K562 (cell line): Measurements from ENCODE around the gene SLC29A3. TPM values are rescaled to one million over a fixed set of nuclear protein-coding genes. Genes with fewer than 3 reads are reported as not detected.

Experiments
- ATAC-seq: fragments of 200-7000 bp; cut with Tn5 transposase; 3 replicates; pipeline ENCODE4 v1.9.1; 2020; ENCODE audit warnings: moderate library complexity
- BruUV-seq: library from RNA; stranded (reverse); fragments of 400-500 nt; replicated peaks from 2 replicates; lab custom pipeline; 2021; lab: Mats Ljungman, UMichigan
- CTCF ChIA-PET: fragments of 300-600 bp; formaldehyde crosslinking; extraction: SDS; loops from one replicate; lab custom pipeline; 2021; ENCODE audit warnings: low intra/inter-chr PET ratio; lab: Yijun Ruan, JAX
- POLR2A ChIA-PET: fragments of 300-600, 350-650 bp; sonication (Branson Sonifier 250); formaldehyde crosslinking; extraction: SDS; loops from one replicate; lab custom pipeline; 2021; ENCODE audit warnings: antibody characterized with exemption, inconsistent platforms; lab: Yijun Ruan, JAX
- DNase-seq, 4 experiments: peaks; one replicate each; pipeline versions ENCODE4 v3.0.0 to v3.0.0-alpha.2; 2011 to 2018; ENCODE audit warnings: low spot score in 3 of 4, mixed read lengths in 3 of 4; ENCODE audit errors: extremely low read depth in 1 of 4
- FAIRE-seq: peaks from 2 replicates; lab custom pipeline; 2011; peaks lifted over from hg19 to GRCh38; lab: Jason Lieb, UNC
- H2AFZ ChIP-seq: 2 replicates; pipeline ENCODE4 v1.6.0; 2011; ENCODE audit warnings: low read depth, low read length, control low read depth, inconsistent platforms
- H3K27ac ChIP-seq: fragments of 200-600 bp; 3 replicates; pipeline ENCODE4 v1.8.0; 2011; ENCODE audit warnings: low read depth, mild to moderate bottlenecking, control low read depth, inconsistent platforms, low read length, moderate library complexity, mixed read lengths; ENCODE audit errors: extremely low read depth
- H3K27me3 ChIP-seq, 2 experiments: fragments of 300-600 bp in 1 of 2; 2 replicates in 1 of 2; 3 replicates in 1 of 2; pipeline versions ENCODE4 v1.6.0 to v1.8.0; 2011; ENCODE audit warnings: inconsistent platforms in 2 of 2, low read length in 2 of 2, mild to moderate bottlenecking in 1 of 2, mixed read lengths in 1 of 2, moderate library complexity in 1 of 2; ENCODE audit not compliant: control insufficient read depth in 2 of 2, insufficient read depth in 2 of 2
- H3K36me3 ChIP-seq: fragments of 300-600 bp; 3 replicates; pipeline ENCODE4 v1.8.0; 2011; ENCODE audit warnings: mild to moderate bottlenecking, low read length, inconsistent platforms; ENCODE audit not compliant: control insufficient read depth, insufficient read depth
- H3K4me1 ChIP-seq, 2 experiments: fragments of 200-600 bp in 1 of 2; replicated peaks in 1 of 2; 2 replicates in 1 of 2; 3 replicates in 1 of 2; pipeline versions ENCODE4 v1.5.1 to v1.8.0; 2011; ENCODE audit warnings: inconsistent platforms in 2 of 2, low read length in 2 of 2, mild to moderate bottlenecking in 1 of 2, mixed read lengths in 1 of 2, moderate library complexity in 1 of 2; ENCODE audit not compliant: control insufficient read depth in 2 of 2, insufficient read depth in 2 of 2
- H3K4me2 ChIP-seq: 2 replicates; pipeline ENCODE4 v1.6.1; 2011; ENCODE audit warnings: low read length, control low read depth, inconsistent platforms, mixed read lengths; ENCODE audit not compliant: insufficient read depth
- H3K4me3 ChIP-seq: fragments of 200-600 bp; sonication (generic), shearing (Covaris generic); 2 replicates; pipeline ENCODE4 v1.5.1; 2016; ENCODE audit warnings: control low read depth, inconsistent platforms
- H3K79me2 ChIP-seq: fragments of 200-600 bp; 3 replicates; pipeline ENCODE4 v1.8.0; 2011; ENCODE audit warnings: low read length, inconsistent platforms; ENCODE audit not compliant: control insufficient read depth, insufficient read depth
- H3K9ac ChIP-seq, 2 experiments: 2 replicates each; pipeline versions ENCODE4 v1.6.0 to v1.6.1; 2011; ENCODE audit warnings: low read depth in 2 of 2, low read length in 2 of 2, control low read depth in 1 of 2, inconsistent platforms in 1 of 2, mild to moderate bottlenecking in 1 of 2, mixed read lengths in 1 of 2; ENCODE audit not compliant: insufficient read depth in 1 of 2
- H3K9me1 ChIP-seq: one replicate; pipeline ENCODE4 v1.6.0; 2011; ENCODE audit warnings: inconsistent platforms, mild to moderate bottlenecking, low read length, moderate library complexity; ENCODE audit not compliant: control insufficient read depth, insufficient read depth
- H3K9me3 ChIP-seq: replicated peaks from 2 replicates; pipeline ENCODE4 v1.5.1; 2011; ENCODE audit warnings: low read depth, low read length, inconsistent platforms; ENCODE audit not compliant: control insufficient read depth, insufficient read depth
- H4K20me1 ChIP-seq: replicated peaks from 2 replicates; pipeline ENCODE4 v1.6.1; 2011; ENCODE audit warnings: low read length, inconsistent platforms, mixed read lengths; ENCODE audit not compliant: control insufficient read depth, insufficient read depth
- HEY1 ChIP-seq: fragments of 250-450 bp; sonication (Bioruptor Pico); IDR thresholded peaks from 2 replicates; pipeline ENCODE4 v1.5.0; 2020; ENCODE audit warnings: mild to moderate bottlenecking, moderate library complexity, borderline replicate concordance
- JUND ChIP-seq, 2 experiments: IDR thresholded peaks; 2 replicates in 1 of 2; 3 replicates in 1 of 2; pipeline ENCODE4 v1.6.1; 2011; ENCODE audit warnings: borderline replicate concordance in 2 of 2, low read depth in 2 of 2, low read length in 2 of 2, improper control_type of control experiment in 1 of 2, missing biosample characterization in 1 of 2, missing genetic modification characterization in 1 of 2, missing genetic modification reagents in 1 of 2
- NFE2 ChIP-seq: IDR thresholded peaks from 2 replicates; pipeline ENCODE4 v1.6.1; 2014; ENCODE audit warnings: antibody characterized with exemption, low read depth
- PTBP1 ChIP-seq: fragments of 200-400 bp; formaldehyde crosslinking; IDR thresholded peaks from 2 replicates; pipeline ENCODE4 v1.6.1; 2017; ENCODE audit warnings: low read depth, low read length
- XRCC3 ChIP-seq: fragments of 450-650 bp; IDR thresholded peaks from 2 replicates; pipeline ENCODE4 v1.6.1; 2017; ENCODE audit warnings: mild to moderate bottlenecking, moderate library complexity
- ZNF124 ChIP-seq: sonication (generic); formaldehyde crosslinking; IDR thresholded peaks from 2 replicates; pipeline ENCODE4 v1.8.1; 2022; ENCODE audit warnings: missing genetic modification reagents
- WGBS: fragments of 100-300 bp; shearing (Covaris generic); methylation state at CpG from one replicate; pipeline ENCODE4 v1.1.6; 2016; ENCODE audit warnings: low coverage, mixed read lengths; ENCODE audit not compliant: insufficient coverage; ENCODE audit errors: missing lambda C conversion rate; 5-methylcytosine and 5-hydroxymethylcytosine counted together
- in situ Hi-C: fragments of 300-500 bp; cut with MboI; formaldehyde crosslinking; loops from 4 replicates; pipeline ENCODE4 v1.15.0; 2018; ENCODE audit warnings: inconsistent platforms, mixed read lengths
- intact Hi-C: fragments of 100-400 bp; cut with micrococcal nuclease; formaldehyde crosslinking; loops from 2 replicates; pipeline ENCODE4 v1.14.2; 2022
- polyA plus RNA-seq, 8 experiments: library from polyadenylated mRNA; depleted of rRNA in 4 of 8; stranded (reverse) in 5 of 8; unstranded in 3 of 8; fragments of >200 nt; fragmentation: Nextera tagmentation in 2 of 8; fragmentation: Illumina TruSeq in 1 of 8; extraction: Ambion mirVana in 2 of 8; extraction: Trizol in 1 of 8; gene quantifications; 2 replicates each; pipeline versions ENCODE4 v1.2.1 to v1.2.3, GENCODE V29; 2011 to 2014; ENCODE audit warnings: inconsistent platforms in 1 of 8, missing spikeins in 1 of 8
- total RNA-seq, 7 experiments: library from RNA; depleted of rRNA in 6 of 7; stranded (reverse); fragments of >200 nt in 6 of 7; fragmentation: Illumina TruSeq in 2 of 7; extraction: Trizol in 2 of 7; gene quantifications; 2 replicates each; pipeline versions ENCODE4 v1.2.1 to v1.2.3, GENCODE V29; 2011 to 2021; ENCODE audit warnings: low replicate concordance in 1 of 7

Gene SLC29A3
- total and polyA plus RNA-seq, 9 of the 15 experiments (the other 6 are each of a cell fraction or from before 2014, with no cell fraction given): 2.1 to 10.7 (median 4.6) TPM

GRCh38 chr10:71401056-71401455 is 82.0 kb downstream of the SLC29A3 start:
- in situ Hi-C loops: no loop called here

GRCh38 chr10:71402005-71402404 is 82.9 kb downstream of the SLC29A3 start:
- no TSS peak for BruUV-seq
- Histone ChIP-seq H3K4me2 (no peak overlapping the region), H3K36me3 (no peaks in the 10 kb centered on the region), H3K79me2 (no peaks in the 10 kb centered on the region), H4K20me1 (0 out of 2 replicates have a peak, but pooled peaks cover 5% of the 10 kb centered on the region), H3K27ac (no peak overlapping the region), H3K9me3 (no peaks in the 10 kb centered on the region), H3K4me1 (peaks cover 0 to 11% of the 10 kb centered on the region in 2 experiments; a peak in 2 of 5 replicates), H3K27me3 (peaks cover 58 to 77% of the 10 kb centered on the region in 2 experiments), H3K9ac (no peak overlapping the region), H2AFZ (no peak overlapping the region), H3K9me1 (no peaks in the 10 kb centered on the region), H3K4me3 (no peak overlapping the region)
- 6% methylated on average over 7 of the region's 7 CpGs for WGBS
- ChIA-PET CTCF (no interaction called here), POLR2A (interaction anchor here (0.6 kb wide), 1 partner anchor 26 kb away, joined by 4 read pairs; no protein-coding TSS in a partner anchor)
- ATAC-seq: no peak
- intact Hi-C loops: no loop called here
- TF ChIP-seq PTBP1 (no peak), ZNF124 (no peak), XRCC3 (no peak), JUND (IDR thresholded peaks at IDR 0.05; ENCODE audit: borderline replicate concordance, low read depth, low read length) (no peak), JUND (tag; IDR thresholded peaks at IDR 0.05; ENCODE audit: borderline replicate concordance, low read depth, low read length) (no peak), HEY1 (no peak)
- TF ChIP-seq, all 486 proteins: peak for 0
- in situ Hi-C loops: no loop called here
- FAIRE-seq (no peak), DNase-seq (no peak)

More at GRCh38 chr10:71401056-71401455, 82.0 kb downstream of the SLC29A3 start:
- Histone ChIP-seq H3K4me3 (no peak overlapping the region), H3K27me3 (peaks cover 58 to 74% of the 10 kb centered on the region in 2 experiments), H4K20me1 (0 out of 2 replicates have a peak, but pooled peaks cover 5% of the 10 kb centered on the region), H3K4me1 (peaks cover 0 to 19% of the 10 kb centered on the region in 2 experiments; a peak in 2 of 5 replicates), H3K79me2 (no peaks in the 10 kb centered on the region), H3K36me3 (no peaks in the 10 kb centered on the region), H3K27ac (no peak overlapping the region), H3K4me2 (no peak overlapping the region), H3K9ac (no peak overlapping the region), H3K9me3 (no peaks in the 10 kb centered on the region), H3K9me1 (no peaks in the 10 kb centered on the region), H2AFZ (no peak overlapping the region)
- intact Hi-C loops: no loop called here
- ATAC-seq (no peak), FAIRE-seq (no peak), DNase-seq (no peak)
- WGBS: 1% methylated on average over 7 of the region's 7 CpGs
- no peak for TF ChIP-seq NFE2
- no TSS peak for BruUV-seq
- CTCF ChIA-PET: no interaction called here
- POLR2A ChIA-PET: no interaction called here
